Loucy (cell line): ENCODE results near the gene POU2F2.

Source experiments
- EZH2phosphoT487 ChIP-seq: fragments of 200-600 bp; IDR thresholded peaks from 2 replicates; pipeline ENCODE4 v1.6.1; 2018; ENCODE audit warnings: antibody characterized with exemption, mild to moderate bottlenecking, moderate library complexity, borderline replicate concordance
- TF ChIP-seq, protein P1 (sequence below): fragments of 200-600 bp; sonication (generic); conservative IDR thresholded peaks from 2 replicates; pipeline ENCODE4 v1.5.1; 2014; ENCODE audit warnings: mild to moderate bottlenecking, antibody characterized with exemption, low read length

- TF ChIP-seq, protein P1, sequence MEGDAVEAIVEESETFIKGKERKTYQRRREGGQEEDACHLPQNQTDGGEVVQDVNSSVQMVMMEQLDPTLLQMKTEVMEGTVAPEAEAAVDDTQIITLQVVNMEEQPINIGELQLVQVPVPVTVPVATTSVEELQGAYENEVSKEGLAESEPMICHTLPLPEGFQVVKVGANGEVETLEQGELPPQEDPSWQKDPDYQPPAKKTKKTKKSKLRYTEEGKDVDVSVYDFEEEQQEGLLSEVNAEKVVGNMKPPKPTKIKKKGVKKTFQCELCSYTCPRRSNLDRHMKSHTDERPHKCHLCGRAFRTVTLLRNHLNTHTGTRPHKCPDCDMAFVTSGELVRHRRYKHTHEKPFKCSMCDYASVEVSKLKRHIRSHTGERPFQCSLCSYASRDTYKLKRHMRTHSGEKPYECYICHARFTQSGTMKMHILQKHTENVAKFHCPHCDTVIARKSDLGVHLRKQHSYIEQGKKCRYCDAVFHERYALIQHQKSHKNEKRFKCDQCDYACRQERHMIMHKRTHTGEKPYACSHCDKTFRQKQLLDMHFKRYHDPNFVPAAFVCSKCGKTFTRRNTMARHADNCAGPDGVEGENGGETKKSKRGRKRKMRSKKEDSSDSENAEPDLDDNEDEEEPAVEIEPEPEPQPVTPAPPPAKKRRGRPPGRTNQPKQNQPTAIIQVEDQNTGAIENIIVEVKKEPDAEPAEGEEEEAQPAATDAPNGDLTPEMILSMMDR, result no peak
- TF ChIP-seq EZH2phosphoT487, result no peak
Observed at GRCh38 chr19:42114412-42114811, 17.8 kb downstream of the POU2F2 start.
